Esophagus muscularis mucosa (tissue), 4 donors: ENCODE results near the gene AUTS2. TPM values are rescaled to one million over a fixed set of nuclear protein-coding genes. Genes with fewer than 3 reads are reported as not detected.

Experiments used
- DNase-seq: peaks from one replicate; pipeline ENCODE4 v3.0.0-alpha.2; 2017; ENCODE audit errors: extremely low spot score
- H3K27ac ChIP-seq, 4 donors: fragments of 200-600 bp; sonication (generic); replicated peaks in 1 of 4; 1 replicate in 3 of 4; 2 replicates in 1 of 4; pipeline ENCODE4 v1.5.1; 2016 to 2019; ENCODE audit warnings: mild to moderate bottlenecking in 1 of 4
- H3K27me3 ChIP-seq, 4 donors: fragments of 200-600 bp; sonication (generic); one replicate each; pipeline versions ENCODE4 v1.5.1 to v1.6.0; 2016 to 2019
- H3K36me3 ChIP-seq, 4 donors: fragments of 200-600 bp; sonication (generic); one replicate each; pipeline ENCODE4 v1.5.1; 2016 to 2019
- H3K4me1 ChIP-seq, 4 donors: fragments of 200-600 bp; sonication (generic); one replicate each; pipeline ENCODE4 v1.5.1; 2016 to 2019
- H3K4me3 ChIP-seq, 4 donors: fragments of 200-600 bp; sonication (generic); 1 replicate in 2 of 4; 2 replicates in 2 of 4; pipeline ENCODE4 v1.5.1; 2016 to 2019; ENCODE audit warnings: mild to moderate bottlenecking in 4 of 4, moderate library complexity in 1 of 4
- H3K9me3 ChIP-seq, 4 donors: fragments of 200-600 bp; sonication (generic); 1 replicate in 3 of 4; 2 replicates in 1 of 4; pipeline ENCODE4 v1.5.1; 2016 to 2019
- CTCF ChIP-seq, 3 experiments: fragments of 200-600 bp in 2 of 3; fragments of 450-650 bp in 1 of 3; sonication (generic) in 2 of 3; IDR thresholded peaks; one replicate each; pipeline ENCODE4 v1.5.1; 2017 to 2019; ENCODE audit warnings: antibody characterized with exemption in 3 of 3, mild to moderate bottlenecking in 2 of 3, moderate library complexity in 1 of 3
- EP300 ChIP-seq: sonication (generic); formaldehyde crosslinking; IDR thresholded peaks from one replicate; pipeline ENCODE4 v1.6.1; 2017; ENCODE audit warnings: antibody characterized with exemption
- POLR2A ChIP-seq: fragments of 450-650 bp; IDR thresholded peaks from one replicate; pipeline ENCODE4 v1.6.1; 2017; ENCODE audit warnings: antibody characterized with exemption, moderate library complexity, mild to moderate bottlenecking, low read depth
- POLR2AphosphoS5 ChIP-seq, 2 donors: sonication (generic); formaldehyde crosslinking; IDR thresholded peaks; one replicate each; pipeline ENCODE4 v1.6.1; 2017; ENCODE audit warnings: antibody characterized with exemption in 2 of 2
- WGBS: methylation state at CpG from one replicate; pipeline ENCODE4 v1.1.5; 2018; 5-methylcytosine and 5-hydroxymethylcytosine counted together
- intact Hi-C: fragments of 100-400 bp; cut with DNase I; formaldehyde crosslinking; loops from one replicate; pipeline ENCODE4 v1.15.1; 2023
- total RNA-seq, 4 donors: library from RNA; depleted of rRNA; stranded (reverse); fragments of >200 nt; gene quantifications; one replicate each; pipeline versions ENCODE4 v1.1.0 to v1.2.1, GENCODE V29; 2016

AUTS2 gene
- total RNA-seq, 4 donors from 2014 or later: 18.5 to 44.9 (median 34.2) TPM

- Histone ChIP-seq H3K36me3 (no peaks in the 10 kb centered on the region), H3K4me3 (no peak overlapping the region), H3K27me3 (no peaks in the 10 kb centered on the region), H3K9me3 (no peaks in the 10 kb centered on the region), H3K4me1 (peaks cover 28 to 86% (median 72%) of the 10 kb centered on the region in 4 donors), H3K27ac (peak overlapping the region; percentile 31 to 58 (median 46))
- no peak for TF ChIP-seq POLR2AphosphoS5 (IDR thresholded peaks at IDR 0.05)
- no peak for TF ChIP-seq EP300
- no peak for TF ChIP-seq POLR2A
- TF ChIP-seq CTCF (IDR thresholded peaks at IDR 0.05): no peak
- intact Hi-C loops: no loop called here
- DNase-seq: peak; percentile 17
- WGBS: 70% methylated on average over 6 of the region's 6 CpGs
These were observed 56.8 kb downstream of the AUTS2 start for GRCh38 chr7:69654849-69655707.

- DNase-seq: peak; percentile 12
- peaks cover 28 to 86% (median 70%) of the 10 kb centered on the region in 4 donors for H3K4me1 ChIP-seq
- H3K4me3 ChIP-seq: no peak overlapping the region
- no peaks in the 10 kb centered on the region for H3K36me3 ChIP-seq
- TF ChIP-seq EP300 (no peak), CTCF (IDR thresholded peaks at IDR 0.05) (no peak), POLR2AphosphoS5 (IDR thresholded peaks at IDR 0.05) (no peak), POLR2A (no peak)
- no peaks in the 10 kb centered on the region for H3K27me3 ChIP-seq
- H3K9me3 ChIP-seq: no peaks in the 10 kb centered on the region
- H3K27ac ChIP-seq: peak overlapping the region; percentile 21 to 58 (median 46)
- intact Hi-C loops: no loop called here
- 95% methylated on average over 2 of the region's 2 CpGs for WGBS
These were observed 57.8 kb downstream of the AUTS2 start for GRCh38 chr7:69656077-69656476.

GRCh38 chr7:69656890-69657289 is 58.6 kb downstream of the AUTS2 start:
- Histone ChIP-seq H3K27me3 (no peaks in the 10 kb centered on the region), H3K4me1 (peaks cover 28 to 88% (median 66%) of the 10 kb centered on the region in 4 donors), H3K9me3 (no peaks in the 10 kb centered on the region), H3K4me3 (no peak overlapping the region), H3K27ac (peak overlapping the region; percentile 20 to 53 (median 38)), H3K36me3 (no peaks in the 10 kb centered on the region)
- DNase-seq: no peak
- TF ChIP-seq POLR2A (no peak), EP300 (no peak), POLR2AphosphoS5 (IDR thresholded peaks at IDR 0.05) (peak in 1 of 2 donors; percentile 7)
- intact Hi-C loops: no loop called here
- 16% methylated on average over 5 of the region's 5 CpGs for WGBS

- peaks cover 28 to 93% (median 67%) of the 10 kb centered on the region in 4 donors for H3K4me1 ChIP-seq
- TF ChIP-seq EP300 (no peak), POLR2A (no peak), POLR2AphosphoS5 (IDR thresholded peaks at IDR 0.05) (no peak)
- no peaks in the 10 kb centered on the region for H3K9me3 ChIP-seq
- no peaks in the 10 kb centered on the region for H3K27me3 ChIP-seq
- peak overlapping the region; percentile 20 to 53 (median 38) for H3K27ac ChIP-seq
- WGBS: 84% methylated on average over 4 of the region's 4 CpGs
- intact Hi-C loops: no loop called here
- no peak for DNase-seq
- no peak overlapping the region for H3K4me3 ChIP-seq
- H3K36me3 ChIP-seq: no peaks in the 10 kb centered on the region
These were observed 59.1 kb downstream of the AUTS2 start for GRCh38 chr7:69657331-69657730.

GRCh38 chr7:69657985-69658384 is 59.7 kb downstream of the AUTS2 start:
- TF ChIP-seq EP300 (no peak), POLR2A (no peak), CTCF (IDR thresholded peaks at IDR 0.05) (no peak), POLR2AphosphoS5 (IDR thresholded peaks at IDR 0.05) (no peak)
- no peak for DNase-seq
- no peaks in the 10 kb centered on the region for H3K9me3 ChIP-seq
- H3K36me3 ChIP-seq: no peaks in the 10 kb centered on the region
- no peak overlapping the region for H3K4me3 ChIP-seq
- WGBS: 79% methylated on average over 3 of the region's 3 CpGs
- H3K27me3 ChIP-seq: no peaks in the 10 kb centered on the region
- H3K4me1 ChIP-seq: peaks cover 28 to 95% (median 73%) of the 10 kb centered on the region in 4 donors
- intact Hi-C loops: no loop called here
- no peak overlapping the region for H3K27ac ChIP-seq
